Rectal smooth muscle tissue (tissue), 1 donor: ENCODE measurements around the gene NDUFB2.
"Not testable (repeated sequence)": the region's sequence is repeated elsewhere in the genome, so short reads cannot be mapped to it uniquely, and the experiment has no call there.

Source experiments
- H3K27ac ChIP-seq: one replicate; pipeline ENCODE4 v1.7.0; 2013; ENCODE audit warnings: low read depth, low read length, inconsistent platforms
- H3K27me3 ChIP-seq: one replicate; pipeline ENCODE4 v1.7.0; 2013; ENCODE audit warnings: low read length; ENCODE audit not compliant: control insufficient read depth, insufficient read depth
- H3K36me3 ChIP-seq: one replicate; pipeline ENCODE4 v1.7.0; 2013; ENCODE audit warnings: low read length; ENCODE audit not compliant: control insufficient read depth, insufficient read depth
- H3K4me1 ChIP-seq: one replicate; pipeline ENCODE4 v1.7.0; 2013; ENCODE audit warnings: low read length; ENCODE audit not compliant: control insufficient read depth, insufficient read depth
- H3K4me3 ChIP-seq: one replicate; pipeline ENCODE4 v1.7.0; 2013; ENCODE audit warnings: low read length
- H3K9ac ChIP-seq: one replicate; pipeline ENCODE4 v1.7.0; 2013; ENCODE audit warnings: low read length

Gene NDUFB2

DNA sequence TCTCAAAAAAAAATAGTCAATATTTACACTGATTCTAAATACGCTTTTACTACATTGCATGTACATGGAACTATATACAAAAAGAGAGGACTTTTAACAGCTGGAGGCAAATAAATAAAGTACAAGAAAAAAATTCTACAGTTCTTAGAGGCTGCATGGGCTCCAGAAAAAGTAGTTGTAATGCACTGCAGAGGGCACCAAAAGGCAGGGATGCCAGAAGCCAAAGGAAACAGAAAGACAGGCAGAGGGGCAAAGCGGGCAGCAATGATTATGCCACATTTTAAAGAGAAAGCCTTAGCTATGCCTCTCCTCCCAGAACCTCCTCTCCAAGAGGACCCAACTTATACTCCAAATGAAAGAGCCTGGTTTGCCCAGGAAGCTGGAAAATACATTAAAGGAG is 35.4 kb upstream of the NDUFB2 start:
- H3K27ac ChIP-seq, result no peak overlapping the region
- H3K9ac ChIP-seq, result no peak overlapping the region
- no peaks in the 10 kb centered on the region for H3K4me1 ChIP-seq
- H3K4me3 ChIP-seq, result no peak overlapping the region
- H3K27me3 ChIP-seq, result no peaks in the 10 kb centered on the region
- H3K36me3 ChIP-seq, result no peaks in the 10 kb centered on the region

DNA sequence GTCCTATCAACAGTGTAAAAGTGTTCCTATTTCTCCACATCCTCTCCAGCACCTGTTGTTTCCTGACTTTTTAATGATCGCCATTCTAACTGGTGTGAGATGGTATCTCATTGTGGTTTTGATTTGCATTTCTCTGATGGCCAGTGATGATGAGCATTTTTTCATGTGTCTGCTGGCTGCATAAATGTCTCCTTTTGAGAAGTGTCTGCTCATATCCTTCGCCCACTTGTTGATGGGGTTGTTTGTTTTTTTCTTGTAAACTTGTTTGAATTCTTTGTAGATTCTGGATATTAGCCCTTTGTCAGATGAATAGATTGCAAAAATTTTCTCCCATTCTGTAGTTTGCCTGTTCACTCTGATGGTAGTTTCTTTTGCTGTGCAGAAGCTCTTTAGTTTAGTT is 33.6 kb upstream of the NDUFB2 start:
- not testable (repeated sequence) for H3K36me3 ChIP-seq, H3K4me3 ChIP-seq, H3K9ac ChIP-seq, H3K27ac ChIP-seq, H3K27me3 ChIP-seq, H3K4me1 ChIP-seq

DNA sequence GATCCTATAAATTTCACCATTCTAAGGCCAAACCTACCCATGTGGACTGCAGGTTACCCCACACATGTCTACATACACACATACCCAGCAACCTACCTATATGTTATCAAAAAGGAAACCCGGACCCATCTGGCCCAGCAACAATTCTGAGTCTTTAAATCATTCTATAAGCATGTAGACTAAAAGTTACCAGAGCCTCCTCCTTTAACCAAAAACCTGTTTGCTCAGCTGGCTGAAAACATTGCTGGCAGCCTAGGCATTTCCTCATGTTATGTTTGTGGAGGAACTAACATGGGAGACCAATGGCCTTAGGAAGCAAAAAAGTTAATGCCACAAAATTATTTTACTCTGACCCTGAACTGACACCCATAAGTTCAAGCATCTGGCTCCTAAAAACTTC is 29.0 kb upstream of the NDUFB2 start:
- H3K27ac ChIP-seq, result no peak overlapping the region
- H3K4me3 ChIP-seq, result no peak overlapping the region
- H3K27me3 ChIP-seq, result no peaks in the 10 kb centered on the region
- H3K4me1 ChIP-seq, result no peaks in the 10 kb centered on the region
- no peak overlapping the region for H3K9ac ChIP-seq
- H3K36me3 ChIP-seq, result no peaks in the 10 kb centered on the region

DNA sequence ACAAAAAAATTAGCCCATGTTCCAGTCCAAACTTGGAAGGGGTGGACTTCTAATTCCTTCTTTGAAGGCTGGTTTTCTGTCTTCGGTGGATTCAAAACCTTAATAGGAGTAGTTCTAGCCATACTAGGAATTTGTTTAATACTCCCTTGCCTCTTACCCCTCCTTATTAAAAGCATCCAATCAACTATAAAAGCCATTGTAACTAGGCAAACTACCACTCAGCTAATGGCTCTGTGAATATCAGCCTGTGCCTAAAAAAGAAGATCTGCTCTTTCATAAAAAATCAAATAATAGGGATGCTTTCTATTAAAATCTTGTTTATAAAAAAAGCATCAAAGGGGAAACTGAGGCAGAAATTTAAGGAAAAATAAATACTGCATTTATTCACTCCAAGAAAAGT is 27.9 kb upstream of the NDUFB2 start:
- H3K36me3 ChIP-seq, result no peaks in the 10 kb centered on the region
- no peak overlapping the region for H3K27ac ChIP-seq
- no peak overlapping the region for H3K9ac ChIP-seq
- H3K4me1 ChIP-seq, result peaks cover under 1% of the 10 kb centered on the region
- H3K27me3 ChIP-seq, result no peaks in the 10 kb centered on the region
- H3K4me3 ChIP-seq, result no peak overlapping the region

DNA sequence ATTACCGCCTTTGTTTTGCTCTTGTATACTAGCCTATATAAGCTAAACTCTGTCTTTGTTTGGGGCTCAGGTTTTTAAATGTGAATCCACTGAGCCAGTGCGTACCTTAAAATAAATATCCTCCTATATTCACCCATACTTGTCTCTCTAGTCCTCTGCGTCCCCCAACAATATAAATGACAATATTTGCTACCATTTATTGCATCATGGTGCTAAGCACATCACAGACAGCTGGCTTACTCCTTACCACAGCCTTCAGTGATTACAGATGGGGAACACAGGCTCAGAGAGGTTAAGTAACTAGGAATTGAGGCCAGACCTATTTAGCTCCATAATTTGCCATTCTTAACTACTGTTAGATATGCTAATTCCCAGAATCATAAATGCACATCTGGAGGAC is 27.2 kb upstream of the NDUFB2 start:
- no peak overlapping the region for H3K9ac ChIP-seq
- no peaks in the 10 kb centered on the region for H3K27me3 ChIP-seq
- no peak overlapping the region for H3K27ac ChIP-seq
- no peak overlapping the region for H3K4me3 ChIP-seq
- H3K36me3 ChIP-seq, result no peaks in the 10 kb centered on the region
- peaks cover 2% of the 10 kb centered on the region for H3K4me1 ChIP-seq

DNA sequence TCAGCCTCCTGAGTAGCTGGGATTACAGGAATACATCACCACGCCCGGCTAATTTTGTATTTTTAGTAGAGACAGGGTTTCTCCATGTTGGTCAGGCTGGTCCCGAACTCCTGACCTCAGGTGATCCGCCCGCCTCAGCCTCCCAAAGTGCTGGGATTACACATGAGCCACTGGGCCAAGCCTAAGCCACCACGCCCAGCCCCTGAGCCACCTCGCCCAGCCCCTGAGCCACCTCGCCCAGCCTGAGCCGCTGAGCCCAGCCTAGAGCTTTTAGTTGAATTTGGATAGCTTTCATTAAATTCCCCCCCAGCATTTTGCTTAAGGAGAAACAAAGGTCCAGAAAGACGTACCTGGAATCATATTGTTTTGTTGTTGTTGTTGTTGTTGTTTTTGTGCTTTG is 26.6 kb upstream of the NDUFB2 start:
- not testable (repeated sequence) for H3K4me1 ChIP-seq, H3K9ac ChIP-seq, H3K4me3 ChIP-seq, H3K27ac ChIP-seq, H3K36me3 ChIP-seq, H3K27me3 ChIP-seq

DNA sequence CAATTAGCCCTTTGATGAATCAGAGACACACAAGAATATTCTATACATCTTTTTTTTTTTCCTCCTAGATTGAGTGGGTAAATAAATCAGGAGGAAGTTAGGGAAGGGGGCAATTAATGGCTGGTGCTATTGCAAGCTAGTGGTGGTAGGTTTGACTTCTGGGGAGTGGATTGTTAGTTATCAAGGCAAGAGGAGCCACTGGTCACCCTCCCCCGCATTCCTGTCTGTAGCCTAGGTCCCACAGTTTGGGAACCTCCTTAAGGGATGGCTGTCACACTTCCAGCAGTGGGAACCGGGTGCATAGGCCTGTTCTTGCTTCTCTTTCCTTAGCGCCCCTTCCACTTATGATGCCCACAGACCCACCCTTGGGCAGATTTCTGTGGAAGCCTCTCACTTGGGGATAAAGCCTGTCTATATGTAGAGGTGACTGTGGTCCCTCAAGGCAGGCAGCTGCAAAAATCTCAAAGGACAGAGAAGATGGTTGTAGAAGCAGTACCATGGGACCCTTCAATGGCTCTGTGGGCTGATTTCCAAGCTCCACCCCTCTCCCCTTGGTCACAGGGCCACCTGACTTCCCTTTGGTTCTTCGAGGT is 26.1 kb upstream of the NDUFB2 start:
- peaks cover 5% of the 10 kb centered on the region for H3K4me1 ChIP-seq
- H3K27me3 ChIP-seq, result no peaks in the 10 kb centered on the region
- no peak overlapping the region for H3K9ac ChIP-seq
- H3K27ac ChIP-seq, result no peak overlapping the region
- H3K36me3 ChIP-seq, result no peaks in the 10 kb centered on the region
- no peak overlapping the region for H3K4me3 ChIP-seq

DNA sequence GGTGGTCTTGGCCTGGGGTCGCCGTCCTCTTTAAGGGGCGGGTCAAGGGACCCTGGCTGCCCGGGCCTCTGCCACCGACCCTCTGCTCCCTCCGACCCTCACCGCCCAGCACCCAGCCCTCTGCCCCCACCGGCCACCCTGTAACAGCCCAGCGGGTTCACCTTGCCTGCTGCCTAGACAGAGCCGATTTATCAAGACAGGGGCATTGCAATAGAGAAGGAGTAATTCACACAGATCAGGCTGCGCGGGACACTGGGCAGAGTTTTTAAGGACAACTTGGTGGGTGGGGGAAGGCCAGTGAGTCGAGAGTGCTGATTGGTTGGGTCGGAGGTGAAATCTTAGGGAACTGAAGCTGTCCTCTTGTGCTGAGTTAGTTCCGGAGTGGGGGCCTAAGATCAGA is 24.5 kb upstream of the NDUFB2 start:
- Histone ChIP-seq H3K27me3 (no peaks in the 10 kb centered on the region), H3K27ac (no peak overlapping the region), H3K4me1 (peaks cover 10% of the 10 kb centered on the region), H3K9ac (no peak overlapping the region), H3K36me3 (no peaks in the 10 kb centered on the region), H3K4me3 (no peak overlapping the region)

DNA sequence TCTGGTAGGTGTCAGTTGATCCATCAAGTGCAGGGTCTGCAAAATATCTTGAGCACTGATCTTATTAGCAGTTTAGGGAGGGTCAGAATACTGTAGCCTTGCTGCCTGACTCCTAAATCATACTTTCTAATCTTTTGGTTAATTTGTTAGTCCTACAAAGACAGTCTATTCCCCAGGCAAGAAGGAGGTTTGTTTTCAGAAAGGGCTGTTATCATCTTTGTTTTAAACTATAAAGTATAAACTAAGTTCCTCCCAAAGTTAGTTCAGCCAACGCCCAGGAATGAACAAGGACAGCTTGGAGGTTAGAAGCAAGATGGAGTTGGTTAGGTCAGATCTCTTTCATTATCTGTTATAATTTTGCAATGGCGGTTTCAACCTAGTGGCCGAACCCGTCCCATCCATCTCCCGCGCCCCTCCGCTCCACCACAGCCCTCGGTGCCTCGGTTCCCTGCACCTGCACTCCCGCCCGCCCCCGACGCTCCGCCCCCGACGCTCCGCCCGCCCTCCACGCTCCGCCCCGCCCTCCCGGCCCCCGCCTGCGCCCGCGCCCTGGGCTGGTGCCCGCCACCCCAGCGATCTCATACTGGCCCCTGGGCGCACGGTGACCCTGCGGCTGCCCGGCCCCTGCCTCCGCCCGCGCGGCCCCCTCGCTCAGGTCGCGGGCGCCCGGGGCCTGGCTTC is 24.0 kb upstream of the NDUFB2 start, which contains the start of gene ADCK2:
Gene ADCK2, plus strand, starts transcription at position 564 of the 681 bp plus-strand sequence. CDS start 386 bp downstream, outside the sequence.
- no peaks in the 10 kb centered on the region for H3K36me3 ChIP-seq
- peaks cover 10% of the 10 kb centered on the region for H3K4me1 ChIP-seq
- H3K9ac ChIP-seq, result peak within 1 kb of the TSS; percentile 61

DNA sequence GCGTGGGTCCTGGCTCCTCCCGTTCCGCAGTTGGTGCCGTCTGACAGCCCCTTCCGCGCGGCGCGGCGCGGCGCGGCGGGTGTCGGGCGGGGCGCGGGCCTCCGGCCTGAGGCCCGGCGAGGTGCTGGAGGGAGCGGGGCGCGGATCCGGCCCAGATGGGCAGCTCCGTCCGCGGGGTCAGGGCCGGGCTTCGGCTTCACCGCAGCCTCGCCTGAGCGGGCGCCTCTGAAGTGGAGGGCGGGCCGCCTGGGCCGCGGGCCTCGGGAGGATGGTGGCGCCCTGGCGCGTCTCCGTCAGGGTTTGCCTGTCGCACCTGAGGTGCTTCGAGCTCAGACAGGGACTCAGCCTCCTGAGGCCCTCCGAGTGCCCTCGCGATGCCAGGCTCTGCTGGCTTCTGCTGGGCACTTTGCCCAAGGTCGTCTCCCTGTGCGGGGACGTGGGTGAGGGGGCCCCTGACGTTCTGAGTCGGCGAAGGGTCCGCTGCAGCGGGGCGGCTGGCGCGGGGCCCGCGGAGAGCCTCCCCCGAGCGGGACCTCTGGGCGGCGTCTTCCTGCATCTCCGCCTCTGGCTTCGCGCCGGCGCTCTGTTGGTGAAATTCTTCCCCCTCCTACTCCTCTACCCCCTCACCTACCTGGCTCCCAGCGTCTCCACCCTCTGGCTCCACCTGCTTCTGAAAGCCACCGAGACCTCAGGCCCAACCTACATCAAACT is 23.3 kb upstream of the NDUFB2 start:
- H3K4me3 ChIP-seq, result peak overlapping the region; percentile 79
- H3K27ac ChIP-seq, result peak overlapping the region; percentile 69
- H3K27me3 ChIP-seq, result no peaks in the 10 kb centered on the region
- peaks cover 10% of the 10 kb centered on the region for H3K4me1 ChIP-seq
- peak overlapping the region; percentile 61 for H3K9ac ChIP-seq
- no peaks in the 10 kb centered on the region for H3K36me3 ChIP-seq

More for the DNA sequence above, 24.0 kb upstream of the NDUFB2 start, which contains the start of gene ADCK2:
- Histone ChIP-seq H3K4me3 (peak within 1 kb of the TSS; percentile 79), H3K27ac (peak within 1 kb of the TSS; percentile 69), H3K27me3 (no peaks in the 10 kb centered on the region)

DNA sequence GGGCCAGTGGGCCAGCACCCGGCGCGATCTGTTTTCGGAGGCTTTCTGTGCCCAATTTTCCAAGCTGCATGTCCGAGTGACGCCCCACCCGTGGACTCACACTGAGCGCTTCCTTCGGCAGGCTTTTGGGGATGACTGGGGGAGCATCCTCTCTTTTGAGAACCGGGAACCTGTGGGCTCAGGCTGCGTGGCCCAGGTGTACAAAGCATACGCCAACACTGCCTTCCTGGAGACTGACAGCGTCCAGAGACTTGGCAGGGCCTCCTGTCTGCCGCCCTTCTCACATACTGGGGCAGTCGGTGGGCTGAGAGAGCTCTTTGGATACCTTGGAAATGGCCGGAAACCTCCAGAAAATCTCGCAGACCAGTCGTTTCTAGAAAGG is 22.7 kb upstream of the NDUFB2 start:
- Histone ChIP-seq H3K36me3 (peaks cover under 1% of the 10 kb centered on the region), H3K27ac (peak overlapping the region; percentile 69), H3K9ac (peak overlapping the region; percentile 61), H3K4me3 (peak overlapping the region; percentile 79), H3K4me1 (peaks cover 10% of the 10 kb centered on the region), H3K27me3 (no peaks in the 10 kb centered on the region)

DNA sequence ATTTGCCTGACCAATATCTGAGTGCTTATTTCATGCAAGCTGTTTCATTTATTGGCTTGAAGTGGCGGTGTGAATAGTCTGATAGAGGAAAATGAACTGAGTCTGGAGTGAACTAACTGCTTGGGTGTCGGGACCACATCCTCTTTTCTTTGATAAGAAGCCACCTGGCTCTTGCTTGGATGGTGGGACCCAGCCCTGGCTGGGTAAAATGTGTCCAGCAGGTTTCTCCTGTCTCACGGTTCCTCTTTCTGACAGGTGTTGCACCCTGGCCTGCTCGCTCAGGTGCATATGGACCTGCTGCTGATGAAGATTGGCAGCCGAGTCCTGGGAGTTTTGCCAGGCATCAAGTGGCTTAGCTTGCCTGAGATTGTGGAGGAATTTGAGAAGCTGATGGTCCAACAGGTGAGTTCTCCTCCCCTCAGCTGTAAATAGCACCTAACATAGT is 22.1 kb upstream of the NDUFB2 start:
- H3K4me3 ChIP-seq, result peak overlapping the region; percentile 79
- H3K27ac ChIP-seq, result no peak overlapping the region
- H3K4me1 ChIP-seq, result peaks cover 10% of the 10 kb centered on the region
- no peak overlapping the region for H3K9ac ChIP-seq
- peaks cover 6% of the 10 kb centered on the region for H3K36me3 ChIP-seq
- no peaks in the 10 kb centered on the region for H3K27me3 ChIP-seq
